Measurements from ENCODE around the gene MAD1L1.

The MAD1L1 gene

GRCh38 chr7:2118630-2119190 is 114.0 kb downstream of the MAD1L1 start:
- H3K36me3 ChIP-seq (ENCODE audit: control insufficient read depth in 2 of 2, insufficient read depth in 1 of 2, low read length in 2 of 2) = peaks cover 0 to 12% of the 10 kb centered on the region in 2 experiments; a peak in 1 of 3 replicates
- no peaks in the 10 kb centered on the region for H3K9me3 ChIP-seq (ENCODE audit: control insufficient read depth, insufficient read depth, low read depth, low read length)
- H3K27ac ChIP-seq (ENCODE audit: extremely low read depth, low read depth, low read length) = no peak overlapping the region
- TF ChIP-seq ZIC2 (tag by site-specific recombination; IDR thresholded peaks at IDR 0.05) (no peak), ZSCAN16 (tag by site-specific recombination; IDR thresholded peaks at IDR 0.05) (no peak), ZNF600 (tag by site-specific recombination; IDR thresholded peaks at IDR 0.05) (0 out of 2 replicates have a peak, but pooled peaks have one; percentile 3), GLIS1 (tag by site-specific recombination; IDR thresholded peaks at IDR 0.05) (no peak)
- no peaks in the 10 kb centered on the region for H3K4me1 ChIP-seq (ENCODE audit: control insufficient read depth, insufficient read depth, low read length)
- ChIA-PET POLR2A (no interaction called here), CTCF (no interaction called here)
- H3K4me3 ChIP-seq (ENCODE audit: low read depth, low read length) = no peak overlapping the region

- H3K27ac ChIP-seq (ENCODE audit: extremely low read depth, low read depth, low read length) = no peak overlapping the region
- POLR2A ChIA-PET = no interaction called here
- H3K4me3 ChIP-seq (ENCODE audit: low read depth, low read length) = no peak overlapping the region
- peaks cover 0 to 12% of the 10 kb centered on the region in 2 experiments; a peak in 1 of 3 replicates for H3K36me3 ChIP-seq (ENCODE audit: control insufficient read depth in 2 of 2, insufficient read depth in 1 of 2, low read length in 2 of 2)
- no peaks in the 10 kb centered on the region for H3K9me3 ChIP-seq (ENCODE audit: control insufficient read depth, insufficient read depth, low read depth, low read length)
- TF ChIP-seq ZIC2 (tag by site-specific recombination; IDR thresholded peaks at IDR 0.05) (peak; percentile 15; the same call in 1 of the 2 replicates), ZNF302 (tag by site-specific recombination; IDR thresholded peaks at IDR 0.05; ENCODE audit: low read depth) (no peak)
- CTCF ChIA-PET = no interaction called here
- no peaks in the 10 kb centered on the region for H3K4me1 ChIP-seq (ENCODE audit: control insufficient read depth, insufficient read depth, low read length)
These were observed 114.7 kb downstream of the MAD1L1 start for GRCh38 chr7:2118056-2118455.

GRCh38 chr7:2117646-2118045 is 115.1 kb downstream of the MAD1L1 start:
- POLR2A ChIA-PET = no interaction called here
- TF ChIP-seq ZNF548 (tag by site-specific recombination; IDR thresholded peaks at IDR 0.05) = no peak
- TF ChIP-seq ZNF404 (tag by site-specific recombination; IDR thresholded peaks at IDR 0.05) = no peak
- TF ChIP-seq ZBTB17 (tag by site-specific recombination; IDR thresholded peaks at IDR 0.05) = no peak
- no peak for TF ChIP-seq TRIM28 (IDR thresholded peaks at IDR 0.05; ENCODE audit: borderline replicate concordance, low read length)
- TF ChIP-seq ZNF560 (tag by site-specific recombination; IDR thresholded peaks at IDR 0.05; ENCODE audit: borderline replicate concordance) = no peak
- TF ChIP-seq ZNF645 (tag by site-specific recombination; IDR thresholded peaks at IDR 0.05) = no peak
- TF ChIP-seq SCRT1 (tag by site-specific recombination; IDR thresholded peaks at IDR 0.05; ENCODE audit: borderline replicate concordance) = no peak
- no peak for TF ChIP-seq ZNF394 (tag by site-specific recombination; IDR thresholded peaks at IDR 0.05; ENCODE audit: borderline replicate concordance)
- no peak for TF ChIP-seq ZSCAN4 (tag by site-specific recombination; IDR thresholded peaks at IDR 0.05)
- no peak for TF ChIP-seq ZNF157 (tag by site-specific recombination; IDR thresholded peaks at IDR 0.05)
- TF ChIP-seq SALL2 (tag by site-specific recombination; IDR thresholded peaks at IDR 0.05; ENCODE audit: borderline replicate concordance) = no peak
- no peak for TF ChIP-seq ZSCAN23 (tag by site-specific recombination; IDR thresholded peaks at IDR 0.05)
- TF ChIP-seq SP3 (tag by site-specific recombination; IDR thresholded peaks at IDR 0.05) = no peak
- TF ChIP-seq ZNF513 (tag by site-specific recombination; IDR thresholded peaks at IDR 0.05) = no peak
- no peak for TF ChIP-seq ZNF398 (tag by site-specific recombination; IDR thresholded peaks at IDR 0.05)
- H3K4me1 ChIP-seq (ENCODE audit: control insufficient read depth, insufficient read depth, low read length) = no peaks in the 10 kb centered on the region
- CTCF ChIA-PET = interaction anchor here (0.7 kb wide), 1 partner anchor 591 kb away, joined by 3 read pairs; no protein-coding TSS in a partner anchor
- H3K9me3 ChIP-seq (ENCODE audit: control insufficient read depth, insufficient read depth, low read depth, low read length) = no peaks in the 10 kb centered on the region
- H3K27ac ChIP-seq (ENCODE audit: extremely low read depth, low read depth, low read length) = no peak overlapping the region
- H3K36me3 ChIP-seq (ENCODE audit: control insufficient read depth in 2 of 2, insufficient read depth in 1 of 2, low read length in 2 of 2) = peaks cover 0 to 10% of the 10 kb centered on the region in 2 experiments; a peak in 1 of 3 replicates
- H3K4me3 ChIP-seq (ENCODE audit: low read depth, low read length) = no peak overlapping the region

All from HEK293 (cell line).